MM.1S (cell line): Measurements from ENCODE around the gene AMBRA1.

Experiments
- DNase-seq: peaks from one replicate; pipeline ENCODE4 v3.0.0-alpha.2; 2015
- H2AFZ ChIP-seq: fragments of 300-600 bp; sonication (generic); 2 replicates; pipeline ENCODE4 v1.6.0; 2016; ENCODE audit warnings: antibody characterized with exemption, low read length
- H3F3A ChIP-seq: fragments of 300-600 bp; sonication (generic); 2 replicates; pipeline ENCODE4 v1.6.1; 2016; ENCODE audit warnings: mild to moderate bottlenecking, antibody characterized with exemption, low read length, moderate library complexity, mixed read lengths; ENCODE audit not compliant: insufficient read depth
- H3K27ac ChIP-seq: fragments of 300-600 bp; sonication (generic); 2 replicates; pipeline ENCODE4 v1.5.1; 2016; ENCODE audit warnings: mild to moderate bottlenecking, low read length
- H3K27me3 ChIP-seq: fragments of 300-600 bp; sonication (generic); replicated peaks from 2 replicates; pipeline ENCODE4 v1.6.0; 2016; ENCODE audit warnings: low read length; ENCODE audit not compliant: insufficient read depth
- H3K36me3 ChIP-seq: fragments of 300-600 bp; sonication (generic); replicated peaks from 2 replicates; pipeline ENCODE4 v1.6.1; 2016; ENCODE audit warnings: mild to moderate bottlenecking, low read length, mixed read lengths; ENCODE audit not compliant: insufficient read depth
- H3K4me1 ChIP-seq: fragments of 300-600 bp; sonication (generic); 2 replicates; pipeline ENCODE4 v1.6.1; 2016; ENCODE audit warnings: low read length, mixed read lengths
- H3K4me2 ChIP-seq: fragments of 300-600 bp; sonication (generic); 2 replicates; pipeline ENCODE4 v1.6.0; 2016; ENCODE audit warnings: low read depth, low read length
- H3K4me3 ChIP-seq: fragments of 300-600 bp; sonication (generic); 2 replicates; pipeline ENCODE4 v1.5.1; 2016; ENCODE audit warnings: low read length, mixed read lengths
- H3K79me2 ChIP-seq: fragments of 300-600 bp; sonication (generic); 2 replicates; pipeline ENCODE4 v1.6.1; 2016; ENCODE audit warnings: mixed run types, low read length, mixed read lengths
- H3K9ac ChIP-seq: fragments of 300-600 bp; sonication (generic); 2 replicates; pipeline ENCODE4 v1.6.1; 2016; ENCODE audit warnings: low read length, mixed read lengths
- H3K9me2 ChIP-seq: fragments of 300-600 bp; sonication (generic); replicated peaks from 2 replicates; pipeline ENCODE4 v1.6.1; 2016; ENCODE audit warnings: mild to moderate bottlenecking, low read length, mixed read lengths; ENCODE audit not compliant: insufficient read depth
- H3K9me3 ChIP-seq: fragments of 300-600 bp; sonication (generic); replicated peaks from 2 replicates; pipeline ENCODE4 v1.6.1; 2016; ENCODE audit warnings: mild to moderate bottlenecking, low read length, mixed read lengths; ENCODE audit not compliant: insufficient read depth
- H4K20me1 ChIP-seq: fragments of 300-600 bp; sonication (generic); 2 replicates; pipeline ENCODE4 v1.6.1; 2016; ENCODE audit warnings: mild to moderate bottlenecking, low read length, moderate library complexity, mixed read lengths; ENCODE audit not compliant: insufficient read depth
- EZH2 ChIP-seq: fragments of 300-600 bp; sonication (generic); optimal IDR thresholded peaks from 2 replicates; pipeline ENCODE3; 2017; ENCODE audit warnings: low read depth, mild to moderate bottlenecking, antibody characterized with exemption, low read length, mixed read lengths
- EZH2phosphoT487 ChIP-seq: fragments of 300-600 bp; sonication (generic); IDR thresholded peaks from 2 replicates; pipeline ENCODE4 v1.6.1; 2018; ENCODE audit warnings: antibody characterized with exemption, low read length
- TF ChIP-seq, protein P1 (sequence below): fragments of 300-600 bp; sonication (generic); IDR thresholded peaks from 2 replicates; pipeline ENCODE4 v1.5.1; 2016; ENCODE audit warnings: antibody characterized with exemption, low read length, mixed read lengths

The AMBRA1 gene

DNA sequence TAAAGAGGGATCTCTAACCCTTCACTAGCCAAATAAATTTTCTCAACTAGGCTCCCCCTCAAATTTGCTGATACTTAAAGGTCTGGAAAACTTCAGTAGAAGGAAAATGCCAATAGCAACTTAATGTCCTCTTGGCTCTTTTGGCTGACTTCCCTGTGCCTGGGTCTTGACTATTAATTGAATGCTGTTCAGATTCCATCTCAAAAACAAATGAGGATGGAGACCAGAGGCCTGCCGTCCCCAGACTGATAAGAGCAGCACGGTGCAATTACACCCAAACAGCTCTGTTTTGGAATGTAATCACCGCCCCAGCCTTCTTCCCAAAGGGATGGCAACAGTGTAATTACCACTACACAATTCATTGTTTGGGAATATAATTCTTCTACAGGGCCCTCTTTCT is 112.9 kb downstream of the AMBRA1 start:
- Histone ChIP-seq H3K9ac (no peak overlapping the region), H3F3A (no peaks in the 10 kb centered on the region), H3K36me3 (no peaks in the 10 kb centered on the region), H2AFZ (no peak overlapping the region), H3K79me2 (no peaks in the 10 kb centered on the region), H3K4me1 (no peaks in the 10 kb centered on the region), H3K4me3 (no peak overlapping the region), H4K20me1 (no peaks in the 10 kb centered on the region), H3K9me2 (no peaks in the 10 kb centered on the region), H3K9me3 (no peaks in the 10 kb centered on the region), H3K27me3 (no peaks in the 10 kb centered on the region), H3K27ac (no peak overlapping the region), H3K4me2 (no peak overlapping the region)
- TF ChIP-seq EZH2phosphoT487 (no peak), EZH2 (no peak)
- TF ChIP-seq, protein P1, sequence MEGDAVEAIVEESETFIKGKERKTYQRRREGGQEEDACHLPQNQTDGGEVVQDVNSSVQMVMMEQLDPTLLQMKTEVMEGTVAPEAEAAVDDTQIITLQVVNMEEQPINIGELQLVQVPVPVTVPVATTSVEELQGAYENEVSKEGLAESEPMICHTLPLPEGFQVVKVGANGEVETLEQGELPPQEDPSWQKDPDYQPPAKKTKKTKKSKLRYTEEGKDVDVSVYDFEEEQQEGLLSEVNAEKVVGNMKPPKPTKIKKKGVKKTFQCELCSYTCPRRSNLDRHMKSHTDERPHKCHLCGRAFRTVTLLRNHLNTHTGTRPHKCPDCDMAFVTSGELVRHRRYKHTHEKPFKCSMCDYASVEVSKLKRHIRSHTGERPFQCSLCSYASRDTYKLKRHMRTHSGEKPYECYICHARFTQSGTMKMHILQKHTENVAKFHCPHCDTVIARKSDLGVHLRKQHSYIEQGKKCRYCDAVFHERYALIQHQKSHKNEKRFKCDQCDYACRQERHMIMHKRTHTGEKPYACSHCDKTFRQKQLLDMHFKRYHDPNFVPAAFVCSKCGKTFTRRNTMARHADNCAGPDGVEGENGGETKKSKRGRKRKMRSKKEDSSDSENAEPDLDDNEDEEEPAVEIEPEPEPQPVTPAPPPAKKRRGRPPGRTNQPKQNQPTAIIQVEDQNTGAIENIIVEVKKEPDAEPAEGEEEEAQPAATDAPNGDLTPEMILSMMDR: no peak
- no peak for DNase-seq

DNA sequence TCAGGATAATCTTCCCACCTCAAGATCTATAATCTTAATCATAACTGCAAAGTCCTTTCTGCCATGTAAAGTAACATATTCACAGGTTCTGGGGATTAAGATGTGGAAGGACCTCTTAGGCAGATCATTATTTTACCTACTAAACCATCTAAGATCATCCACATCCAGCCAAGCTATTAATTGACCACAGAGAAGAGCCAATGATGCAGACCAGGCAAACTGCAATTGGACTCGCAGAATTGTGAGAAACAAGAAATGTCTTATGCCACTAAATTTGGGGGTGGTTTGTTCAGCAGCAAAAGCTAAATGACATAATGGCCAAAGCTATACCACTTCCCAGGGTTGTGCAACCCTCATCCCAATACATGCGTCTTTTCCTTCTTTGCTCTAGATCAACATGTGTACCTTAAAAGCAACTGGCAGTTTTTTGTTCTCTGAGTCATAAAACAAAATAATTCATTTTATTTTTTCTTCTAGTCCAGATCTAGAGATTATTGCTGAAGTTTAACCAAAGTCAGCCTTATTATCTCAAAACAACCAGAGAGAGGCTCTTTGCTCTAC is 113.6 kb downstream of the AMBRA1 start:
- H3K27me3 ChIP-seq: no peaks in the 10 kb centered on the region
- no peaks in the 10 kb centered on the region for H4K20me1 ChIP-seq
- no peaks in the 10 kb centered on the region for H3K9me3 ChIP-seq
- no peak overlapping the region for H3K9ac ChIP-seq
- H3K9me2 ChIP-seq: no peaks in the 10 kb centered on the region
- no peaks in the 10 kb centered on the region for H3F3A ChIP-seq
- H3K4me1 ChIP-seq: no peaks in the 10 kb centered on the region
- H3K79me2 ChIP-seq: no peaks in the 10 kb centered on the region
- H3K27ac ChIP-seq: no peak overlapping the region
- H2AFZ ChIP-seq: no peak overlapping the region
- H3K4me2 ChIP-seq: no peak overlapping the region
- H3K4me3 ChIP-seq: no peak overlapping the region
- no peaks in the 10 kb centered on the region for H3K36me3 ChIP-seq
- DNase-seq: no peak
- TF ChIP-seq EZH2 (no peak), EZH2phosphoT487 (no peak)
- TF ChIP-seq, protein P1: no peak

DNA sequence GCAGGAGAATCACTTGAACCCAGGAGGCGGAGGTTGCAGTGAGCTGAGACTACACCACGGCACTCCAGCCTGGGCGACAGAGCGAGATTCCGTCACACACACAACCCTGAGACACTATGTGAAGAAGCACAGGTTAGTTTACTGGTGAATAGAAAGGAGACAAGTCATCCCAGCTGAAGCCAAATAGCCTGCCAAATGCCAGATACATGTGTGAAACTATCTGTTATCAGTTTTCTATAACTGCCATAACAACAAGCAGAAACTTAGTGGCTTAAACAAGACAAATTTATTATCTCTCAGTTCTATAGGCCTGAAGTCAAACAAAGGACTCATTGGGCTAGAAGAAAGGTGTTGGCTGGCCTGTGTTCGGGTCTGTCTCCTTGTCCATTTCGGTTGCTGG is 114.2 kb downstream of the AMBRA1 start:
- no peaks in the 10 kb centered on the region for H3K79me2 ChIP-seq
- TF ChIP-seq EZH2 (no peak), EZH2phosphoT487 (no peak)
- TF ChIP-seq, protein P1: no peak
- H3K9me3 ChIP-seq: no peaks in the 10 kb centered on the region
- DNase-seq: no peak
- H3K27me3 ChIP-seq: no peaks in the 10 kb centered on the region
- no peak overlapping the region for H3K4me3 ChIP-seq
- H3K36me3 ChIP-seq: no peaks in the 10 kb centered on the region
- H3K4me2 ChIP-seq: no peak overlapping the region
- no peak overlapping the region for H3K27ac ChIP-seq
- no peaks in the 10 kb centered on the region for H3K4me1 ChIP-seq
- no peak overlapping the region for H2AFZ ChIP-seq
- H3K9me2 ChIP-seq: no peaks in the 10 kb centered on the region
- H3K9ac ChIP-seq: no peak overlapping the region
- no peaks in the 10 kb centered on the region for H4K20me1 ChIP-seq
- no peaks in the 10 kb centered on the region for H3F3A ChIP-seq
